HG03442 (cell line): Measurements from ENCODE around the gene CXXC1.
A peak's percentile ranks its signal among the peaks of the same experiment; 100 is the strongest.
"Not testable (repeated sequence)": the region's sequence is repeated elsewhere in the genome, so short reads cannot be mapped to it uniquely, and the experiment has no call there.

Experiments
- ATAC-seq: cut with Tn5 transposase; IDR thresholded peaks from one replicate; pipeline ENCODE4 v1.9.1; 2021; ENCODE audit warnings: mild to moderate bottlenecking, moderate library complexity; ENCODE audit not compliant: unreplicated experiment

Gene CXXC1

DNA sequence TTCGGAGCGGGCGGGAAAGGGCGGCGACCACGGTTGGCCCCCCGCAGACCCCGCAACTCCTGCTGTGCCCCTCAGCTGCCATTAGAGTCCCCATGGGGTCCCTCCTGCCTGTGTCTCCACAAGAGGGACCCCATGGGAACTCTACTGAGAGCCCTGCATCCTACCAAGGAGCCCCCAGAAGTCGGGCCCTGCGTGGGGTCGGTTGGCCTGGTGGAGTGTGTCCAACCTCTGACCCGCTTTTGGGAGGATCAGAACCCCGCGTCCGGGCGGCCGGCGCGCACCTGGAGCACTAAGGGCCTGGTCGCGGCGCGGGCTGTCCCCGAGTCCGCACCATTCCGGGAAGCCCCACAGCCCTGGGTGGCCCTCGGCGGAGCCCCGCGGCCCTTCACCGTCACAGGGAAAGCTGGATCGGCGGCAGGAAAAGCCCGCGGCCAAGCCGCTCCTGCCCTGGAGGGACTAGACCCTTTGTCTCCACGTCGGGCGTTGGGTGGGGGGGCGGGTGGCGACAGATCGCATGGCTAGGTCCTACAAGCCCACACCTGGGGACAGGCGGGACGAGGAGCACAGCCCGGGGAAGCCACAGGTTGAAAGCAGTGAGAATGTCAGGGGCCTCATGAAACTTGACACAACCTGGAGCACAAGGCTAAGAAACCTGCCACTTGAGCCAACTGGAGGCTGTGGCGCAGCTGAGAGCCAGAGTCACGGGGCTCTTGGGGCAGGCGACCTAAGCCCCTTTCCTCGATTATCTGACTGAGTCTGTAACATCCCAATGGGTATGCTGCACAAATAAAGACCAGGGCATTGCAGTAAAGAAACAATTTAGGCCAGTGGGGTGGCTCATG, 11.2 kb upstream of the CXXC1 start:
- ATAC-seq: no peak

GRCh38 chr18:50297621-50298442, 10.3 kb upstream of the CXXC1 start:
- ATAC-seq: peak; percentile 99

- no peak for ATAC-seq
Observed at GRCh38 chr18:50293039-50293438, 5.5 kb upstream of the CXXC1 start.

GRCh38 chr18:50289108-50289443, 1.6 kb upstream of the CXXC1 start:
- no peak for ATAC-seq

DNA sequence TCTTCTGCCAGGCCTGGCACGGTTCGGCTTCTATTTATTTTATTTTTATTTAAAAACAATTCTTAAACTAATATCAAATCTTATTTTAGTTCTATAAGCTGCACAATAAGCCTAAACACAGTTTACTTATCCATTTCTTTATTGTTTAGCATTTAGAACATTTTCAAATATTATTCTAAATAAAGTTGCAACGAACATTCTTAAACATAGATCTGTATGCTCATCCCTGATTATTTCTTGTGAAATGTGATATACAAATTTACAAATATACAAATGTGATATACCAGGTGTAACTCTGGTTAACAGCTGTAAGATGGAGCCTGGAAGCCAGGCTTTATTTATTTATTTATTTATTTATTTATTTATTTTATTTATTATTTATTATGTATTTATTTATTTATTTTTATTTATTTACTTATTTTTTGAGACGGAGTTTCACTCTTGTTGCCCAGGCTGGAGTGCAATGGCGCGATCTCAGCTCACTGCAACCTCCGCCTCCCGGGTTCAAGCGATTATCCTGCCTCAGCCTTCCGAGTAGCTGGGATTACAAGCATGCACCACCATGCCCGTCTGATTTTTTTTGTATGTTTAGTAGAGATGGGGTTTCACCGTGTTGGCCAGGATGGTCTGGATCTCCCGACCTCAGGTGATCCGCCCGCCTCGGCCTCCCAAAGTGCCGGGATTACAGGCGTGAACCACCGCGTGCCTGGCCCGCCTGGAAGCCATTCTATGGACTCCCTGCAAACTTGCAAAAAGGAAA, 1.0 kb upstream of the CXXC1 start:
- ATAC-seq: not testable (repeated sequence)

DNA sequence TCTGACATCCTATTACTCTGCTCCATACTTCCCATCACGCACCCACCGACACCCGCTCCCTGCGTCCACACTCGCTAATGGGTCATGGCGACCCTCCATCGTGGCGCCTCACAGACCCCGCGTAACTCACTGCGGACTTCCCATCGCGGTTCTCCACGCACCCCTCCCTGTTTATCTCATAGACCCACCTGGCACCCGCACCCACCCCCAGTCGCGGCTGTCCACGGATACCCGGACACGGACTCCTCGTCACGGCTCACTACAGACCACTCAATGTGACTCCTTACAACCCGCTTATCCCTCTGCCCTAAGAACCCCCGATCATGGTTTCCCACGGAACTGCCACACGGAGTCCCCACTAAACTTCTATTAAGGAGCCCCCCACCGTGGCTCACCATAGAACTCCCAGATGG, 458 bp downstream of the CXXC1 start:
- no peak for ATAC-seq

- ATAC-seq: no peak
Observed at GRCh38 chr18:50286391-50287027, 983 bp downstream of the CXXC1 start.

- ATAC-seq: no peak
Observed at GRCh38 chr18:50285631-50286321, 1.7 kb downstream of the CXXC1 start.

- ATAC-seq: no peak
Observed at GRCh38 chr18:50285071-50285470, 2.4 kb downstream of the CXXC1 start.

GRCh38 chr18:50284255-50284885, 3.1 kb downstream of the CXXC1 start:
- no peak for ATAC-seq

DNA sequence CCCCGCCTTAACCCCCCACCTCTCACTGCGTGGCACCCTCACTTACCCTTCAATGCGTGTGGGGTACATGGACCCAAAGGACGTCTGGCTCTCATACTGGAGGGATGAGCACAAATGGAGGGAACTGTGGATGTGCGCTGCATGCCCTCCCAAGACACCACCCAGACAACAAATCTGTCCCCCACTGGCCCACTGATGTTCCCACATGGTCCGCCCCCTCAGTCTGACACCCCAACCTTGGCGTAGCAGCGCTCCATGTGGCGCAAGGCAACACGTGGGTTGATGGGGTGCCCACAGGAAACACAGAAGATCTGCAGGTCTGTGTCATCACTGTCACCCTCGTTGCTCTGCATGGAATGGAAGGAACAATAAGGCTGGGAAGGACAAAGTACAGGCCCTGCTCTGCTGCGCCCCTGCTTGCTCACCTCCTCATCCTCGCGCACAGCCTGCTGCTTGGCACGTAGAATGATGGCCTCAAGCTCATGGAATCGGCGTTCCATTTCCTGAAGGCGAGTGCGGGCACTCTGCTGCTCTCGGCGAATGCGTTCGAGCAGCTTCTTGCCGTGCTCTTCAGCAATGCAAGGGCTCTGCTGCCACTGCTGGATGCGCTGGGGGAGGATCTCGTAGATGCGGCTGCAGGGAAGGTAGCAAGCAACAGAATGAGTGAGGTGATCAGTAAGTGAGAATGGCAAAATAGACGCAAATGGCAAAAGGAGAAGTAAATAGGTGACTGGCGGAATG, 3.9 kb downstream of the CXXC1 start:
- no peak for ATAC-seq

DNA sequence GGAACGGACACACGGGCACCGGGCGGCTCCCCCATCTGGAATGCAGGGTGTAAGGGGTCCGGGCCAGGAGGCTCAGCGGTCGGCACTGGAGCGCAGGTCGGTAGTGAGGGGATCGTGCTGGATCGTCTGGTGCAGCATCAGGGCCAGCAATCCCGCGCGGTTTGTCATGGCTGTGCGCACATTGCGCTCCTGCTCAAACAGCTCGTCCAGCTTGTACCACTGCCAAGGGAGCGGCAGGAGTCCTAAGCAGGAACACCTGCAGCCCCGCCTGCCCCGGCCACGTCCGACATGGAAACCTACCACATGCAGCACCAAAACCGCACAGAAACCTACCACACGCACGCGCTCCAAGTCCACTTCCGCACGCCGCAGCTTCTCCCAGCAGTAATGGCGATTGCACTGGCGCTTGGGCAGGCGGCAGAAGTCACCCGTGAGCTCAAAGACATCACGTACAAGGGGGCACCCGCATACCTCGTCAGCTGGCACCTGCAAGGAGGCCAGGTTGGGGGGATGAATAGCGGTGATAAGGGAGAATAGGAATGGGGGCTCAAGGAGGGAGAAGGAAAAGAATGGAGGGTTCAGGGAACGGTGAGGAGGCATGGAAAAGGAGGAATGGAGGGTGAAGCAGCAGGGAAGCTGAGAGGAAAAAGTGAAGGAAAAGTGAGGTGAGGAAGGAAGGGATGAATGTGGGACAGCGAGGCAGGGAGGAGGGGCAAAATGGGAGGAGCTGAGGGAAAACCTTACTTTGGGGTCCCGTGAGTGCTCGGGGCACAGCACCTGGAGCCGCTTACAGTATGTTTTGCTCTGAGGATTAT, 4.8 kb downstream of the CXXC1 start:
- ATAC-seq: no peak

DNA sequence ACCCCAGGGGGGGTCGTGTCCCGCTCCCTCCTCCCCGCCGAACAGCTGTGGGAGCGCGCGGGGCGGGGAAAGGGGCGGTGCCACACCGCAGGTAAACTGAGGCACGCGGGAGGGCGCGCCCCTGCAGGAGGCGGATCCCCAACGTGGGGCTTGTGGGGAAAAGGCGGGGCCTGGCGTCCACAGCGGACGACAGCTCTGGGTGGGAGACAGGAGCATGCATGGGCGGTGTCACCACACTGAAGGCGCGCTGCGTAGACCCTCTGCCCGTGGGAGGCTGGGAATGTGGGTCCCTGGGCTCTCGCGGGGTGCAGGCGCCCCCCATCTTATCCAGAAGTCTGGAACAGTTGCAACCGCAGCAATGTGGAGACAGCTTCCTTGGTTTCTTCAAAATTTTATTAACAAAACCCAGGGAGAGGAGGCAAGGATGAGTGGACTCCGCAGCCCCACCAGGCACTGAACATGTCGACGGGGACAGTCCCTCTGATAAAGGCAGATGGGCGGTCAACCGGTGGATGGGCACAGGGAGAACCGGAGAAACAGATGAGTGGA, 5.4 kb downstream of the CXXC1 start:
- no peak for ATAC-seq

DNA sequence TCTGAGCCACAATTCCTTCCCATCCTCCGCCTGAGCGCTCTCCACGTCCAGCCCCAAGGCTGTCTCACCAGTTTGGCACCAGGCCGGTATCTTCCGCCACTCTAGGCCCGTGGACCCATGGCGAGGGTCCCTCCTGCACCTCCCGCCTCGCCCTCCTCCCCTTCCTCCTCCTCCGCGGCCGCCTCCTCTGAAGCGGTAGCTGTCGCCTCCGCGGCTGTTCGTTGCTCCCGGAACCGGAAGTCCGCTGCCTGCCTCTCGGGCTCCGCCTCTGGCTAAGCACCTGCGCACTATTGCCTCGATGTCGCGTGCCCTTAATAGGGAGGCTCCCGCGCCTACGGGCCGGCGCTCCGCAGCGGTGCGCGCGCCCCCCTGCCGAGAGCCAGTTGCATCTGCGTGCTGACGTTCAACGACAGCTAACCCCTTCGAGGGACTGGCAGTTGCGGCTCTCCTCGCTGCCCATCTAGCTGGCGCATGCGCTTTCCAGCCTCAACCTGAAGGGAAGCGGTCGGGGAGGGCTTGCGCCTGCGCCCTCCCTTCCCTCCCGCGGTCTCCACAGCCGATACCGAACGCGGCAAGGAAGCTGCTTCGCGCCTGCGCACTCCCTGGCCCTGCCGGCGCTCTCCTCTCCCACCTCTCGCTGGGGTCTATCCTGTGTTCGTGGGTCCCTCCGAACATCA, 6.1 kb downstream of the CXXC1 start, which contains the start of gene MBD1:
Gene MBD1 (minus strand): TSS at position 229 of the 677 bp plus-strand sequence. CDS start 1,531 bp downstream, outside the sequence.
- ATAC-seq: peak; percentile 84

- ATAC-seq: no peak
Observed at GRCh38 chr18:50280707-50281294, 6.7 kb downstream of the CXXC1 start.

- ATAC-seq: no peak
Observed at GRCh38 chr18:50279752-50280151, 7.7 kb downstream of the CXXC1 start.

DNA sequence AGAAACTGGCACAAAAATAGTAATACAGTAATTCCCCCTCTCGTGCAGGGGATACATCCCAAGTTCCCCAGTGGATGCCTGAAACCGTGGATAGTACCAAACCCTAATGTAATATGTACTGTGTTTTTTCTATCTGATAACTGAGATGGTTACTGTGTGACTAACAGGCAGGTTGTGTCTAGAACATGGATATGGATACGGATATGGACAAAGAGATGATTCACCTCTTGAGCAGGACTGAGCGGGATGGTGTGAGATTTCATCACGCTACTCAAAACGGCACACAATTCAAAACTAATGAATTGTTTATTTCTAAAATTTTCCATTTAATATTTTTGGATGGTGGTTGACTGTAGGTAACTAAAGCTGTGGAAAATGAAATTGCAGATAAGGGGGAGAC, 9.6 kb downstream of the CXXC1 start:
- no peak for ATAC-seq
